Esophagus muscularis mucosa (tissue), 4 donors: ENCODE data around the gene AGTPBP1. TPM values are rescaled to one million over a fixed set of nuclear protein-coding genes. Genes with fewer than 3 reads are reported as not detected.

ENCODE experiments used
- DNase-seq: peaks from one replicate; pipeline ENCODE4 v3.0.0-alpha.2; 2017; ENCODE audit errors: extremely low spot score
- H3K27ac ChIP-seq, 4 donors: fragments of 200-600 bp; sonication (generic); replicated peaks in 1 of 4; 1 replicate in 3 of 4; 2 replicates in 1 of 4; pipeline ENCODE4 v1.5.1; 2016 to 2019; ENCODE audit warnings: mild to moderate bottlenecking in 1 of 4
- H3K27me3 ChIP-seq, 4 donors: fragments of 200-600 bp; sonication (generic); one replicate each; pipeline versions ENCODE4 v1.5.1 to v1.6.0; 2016 to 2019
- H3K36me3 ChIP-seq, 4 donors: fragments of 200-600 bp; sonication (generic); one replicate each; pipeline ENCODE4 v1.5.1; 2016 to 2019
- H3K4me1 ChIP-seq, 4 donors: fragments of 200-600 bp; sonication (generic); one replicate each; pipeline ENCODE4 v1.5.1; 2016 to 2019
- H3K4me3 ChIP-seq, 4 donors: fragments of 200-600 bp; sonication (generic); 1 replicate in 2 of 4; 2 replicates in 2 of 4; pipeline ENCODE4 v1.5.1; 2016 to 2019; ENCODE audit warnings: mild to moderate bottlenecking in 4 of 4, moderate library complexity in 1 of 4
- H3K9me3 ChIP-seq, 4 donors: fragments of 200-600 bp; sonication (generic); 1 replicate in 3 of 4; 2 replicates in 1 of 4; pipeline ENCODE4 v1.5.1; 2016 to 2019
- CTCF ChIP-seq, 3 experiments: fragments of 200-600 bp in 2 of 3; fragments of 450-650 bp in 1 of 3; sonication (generic) in 2 of 3; IDR thresholded peaks; one replicate each; pipeline ENCODE4 v1.5.1; 2017 to 2019; ENCODE audit warnings: antibody characterized with exemption in 3 of 3, mild to moderate bottlenecking in 2 of 3, moderate library complexity in 1 of 3
- EP300 ChIP-seq: sonication (generic); formaldehyde crosslinking; IDR thresholded peaks from one replicate; pipeline ENCODE4 v1.6.1; 2017; ENCODE audit warnings: antibody characterized with exemption
- POLR2A ChIP-seq: fragments of 450-650 bp; IDR thresholded peaks from one replicate; pipeline ENCODE4 v1.6.1; 2017; ENCODE audit warnings: antibody characterized with exemption, moderate library complexity, mild to moderate bottlenecking, low read depth
- POLR2AphosphoS5 ChIP-seq, 2 donors: sonication (generic); formaldehyde crosslinking; IDR thresholded peaks; one replicate each; pipeline ENCODE4 v1.6.1; 2017; ENCODE audit warnings: antibody characterized with exemption in 2 of 2
- WGBS: methylation state at CpG from one replicate; pipeline ENCODE4 v1.1.5; 2018; 5-methylcytosine and 5-hydroxymethylcytosine counted together
- intact Hi-C: fragments of 100-400 bp; cut with DNase I; formaldehyde crosslinking; loops from one replicate; pipeline ENCODE4 v1.15.1; 2023
- total RNA-seq, 4 donors: library from RNA; depleted of rRNA; stranded (reverse); fragments of >200 nt; gene quantifications; one replicate each; pipeline versions ENCODE4 v1.1.0 to v1.2.1, GENCODE V29; 2016

AGTPBP1 gene
- total RNA-seq, 4 donors from 2014 or later, result 15.9 to 25.3 (median 24.1) TPM

GRCh38 chr9:85688361-85688760 lies 53.4 kb downstream of the AGTPBP1 start:
- no peak for TF ChIP-seq CTCF (IDR thresholded peaks at IDR 0.05)
- no peak for TF ChIP-seq POLR2AphosphoS5 (IDR thresholded peaks at IDR 0.05)
- TF ChIP-seq POLR2A, result no peak
- no peak for TF ChIP-seq EP300
- Histone ChIP-seq H3K27me3 (no peaks in the 10 kb centered on the region), H3K36me3 (peaks cover 0 to 9% (median 3%) of the 10 kb centered on the region in 4 donors), H3K27ac (no peak overlapping the region), H3K4me3 (no peak overlapping the region), H3K9me3 (peaks cover 0 to 4% (median 0%) of the 10 kb centered on the region in 4 donors), H3K4me1 (no peaks in the 10 kb centered on the region)
- WGBS, result 89% methylated on average over 2 of the region's 2 CpGs
- intact Hi-C loops, result no loop called here
- DNase-seq, result no peak

- Histone ChIP-seq H3K27ac (no peak overlapping the region), H3K27me3 (no peaks in the 10 kb centered on the region), H3K9me3 (peaks cover 0 to 4% (median 0%) of the 10 kb centered on the region in 4 donors), H3K4me1 (no peaks in the 10 kb centered on the region), H3K4me3 (no peak overlapping the region), H3K36me3 (no peaks in the 10 kb centered on the region)
- intact Hi-C loops, result no loop called here
- no peak for TF ChIP-seq CTCF (IDR thresholded peaks at IDR 0.05)
- DNase-seq, result no peak
Measured at GRCh38 chr9:85685081-85685480, 56.7 kb downstream of the AGTPBP1 start.

GRCh38 chr9:85676790-85677189 lies 65.0 kb downstream of the AGTPBP1 start:
- Histone ChIP-seq H3K4me3 (no peak overlapping the region), H3K4me1 (no peaks in the 10 kb centered on the region), H3K27me3 (no peaks in the 10 kb centered on the region), H3K27ac (no peak overlapping the region), H3K36me3 (peaks cover 0 to 27% (median 10%) of the 10 kb centered on the region in 4 donors), H3K9me3 (no peaks in the 10 kb centered on the region)
- 86% methylated on average over 2 of the region's 2 CpGs for WGBS
- no peak for TF ChIP-seq CTCF (IDR thresholded peaks at IDR 0.05)
- no peak for TF ChIP-seq POLR2A
- no peak for TF ChIP-seq EP300
- TF ChIP-seq POLR2AphosphoS5 (IDR thresholded peaks at IDR 0.05), result no peak
- intact Hi-C loops, result no loop called here
- no peak for DNase-seq

GRCh38 chr9:85667374-85667773 lies 74.4 kb downstream of the AGTPBP1 start:
- no peak for DNase-seq
- no peak for TF ChIP-seq CTCF (IDR thresholded peaks at IDR 0.05)
- no peak for TF ChIP-seq POLR2A
- no peak for TF ChIP-seq POLR2AphosphoS5 (IDR thresholded peaks at IDR 0.05)
- no peak for TF ChIP-seq EP300
- intact Hi-C loops, result no loop called here
- no peaks in the 10 kb centered on the region for H3K9me3 ChIP-seq
- H3K4me1 ChIP-seq, result no peaks in the 10 kb centered on the region
- WGBS, result 83% methylated on average over 1 of the region's 1 CpG
- H3K27ac ChIP-seq, result no peak overlapping the region
- H3K36me3 ChIP-seq, result peaks cover 0 to 19% (median 11%) of the 10 kb centered on the region in 4 donors
- H3K27me3 ChIP-seq, result no peaks in the 10 kb centered on the region
- H3K4me3 ChIP-seq, result no peak overlapping the region

GRCh38 chr9:85666086-85666485 lies 75.7 kb downstream of the AGTPBP1 start:
- H3K9me3 ChIP-seq, result no peaks in the 10 kb centered on the region
- H3K4me1 ChIP-seq, result no peaks in the 10 kb centered on the region
- 88% methylated on average over 2 of the region's 2 CpGs for WGBS
- intact Hi-C loops, result no loop called here
- DNase-seq, result no peak
- no peaks in the 10 kb centered on the region for H3K27me3 ChIP-seq
- H3K27ac ChIP-seq, result no peak overlapping the region
- no peak overlapping the region for H3K4me3 ChIP-seq
- peaks cover 0 to 9% (median 4%) of the 10 kb centered on the region in 4 donors for H3K36me3 ChIP-seq
- TF ChIP-seq CTCF (IDR thresholded peaks at IDR 0.05) (no peak), POLR2AphosphoS5 (IDR thresholded peaks at IDR 0.05) (no peak), POLR2A (no peak), EP300 (no peak)
